Measurements from ENCODE around the gene GPRC5B. TPM values are rescaled to one million over a fixed set of nuclear protein-coding genes. Genes with fewer than 3 reads are reported as not detected.
A peak's percentile ranks its signal among the peaks of the same experiment; 100 is the strongest.

The GPRC5B gene
- total and polyA plus RNA-seq, 4 donors, result 6.8 to 21.2 (median 9.5) TPM

DNA sequence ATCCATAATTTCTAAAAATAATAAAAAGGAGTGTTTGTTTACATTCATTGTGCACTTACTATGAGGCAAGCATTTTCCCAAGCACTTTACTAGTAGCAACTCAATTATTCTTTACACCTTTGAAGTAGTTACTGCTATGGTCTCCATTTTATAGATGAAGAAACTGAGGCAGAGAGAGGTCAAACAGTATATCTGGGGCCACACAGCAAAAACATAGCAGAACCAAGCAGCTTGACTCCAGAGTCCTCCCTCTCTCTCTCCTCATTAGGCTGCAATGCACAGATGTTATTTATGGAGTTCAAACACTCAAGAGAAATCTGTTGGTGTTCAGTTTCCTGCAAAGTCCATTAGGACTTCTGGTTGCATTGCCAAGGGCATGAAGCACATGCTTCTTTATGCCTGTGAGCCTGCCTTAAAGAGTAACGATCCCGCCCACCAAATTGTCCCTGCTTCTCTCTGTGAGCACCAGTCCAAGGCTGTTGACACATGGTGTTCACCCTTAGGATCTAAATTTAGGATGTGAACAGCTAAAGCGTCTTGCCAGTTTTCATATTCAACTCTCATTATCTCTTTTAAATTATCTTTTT, 44.0 kb downstream of the GPRC5B start:
- H3K27ac ChIP-seq (ENCODE audit: low read depth in 1 of 2, low read length in 1 of 2), result peak overlapping the region in 1 of 2 donors; percentile 81
- H3K27me3 ChIP-seq (ENCODE audit: control insufficient read depth in 3 of 3, insufficient read depth in 3 of 3, low read length in 2 of 3), result no peaks in the 10 kb centered on the region
- WGBS, 2 donors, result 65 to 71% methylated on average over 3 of the region's 3 CpGs
- ATAC-seq (ENCODE audit: insufficient read depth, low FRiP score) (no peak), DNase-seq (peak; percentile 29 to 81 (median 67))
- no peak overlapping the region for H3K9ac ChIP-seq (ENCODE audit: insufficient read depth in 1 of 2, low read length in 2 of 2)
- H3K4me1 ChIP-seq (ENCODE audit: control insufficient read depth in 5 of 5, insufficient read depth in 5 of 5, low read length in 5 of 5), result peaks cover 0 to 7% (median 6%) of the 10 kb centered on the region in 5 donors
- TF ChIP-seq, protein P1, sequence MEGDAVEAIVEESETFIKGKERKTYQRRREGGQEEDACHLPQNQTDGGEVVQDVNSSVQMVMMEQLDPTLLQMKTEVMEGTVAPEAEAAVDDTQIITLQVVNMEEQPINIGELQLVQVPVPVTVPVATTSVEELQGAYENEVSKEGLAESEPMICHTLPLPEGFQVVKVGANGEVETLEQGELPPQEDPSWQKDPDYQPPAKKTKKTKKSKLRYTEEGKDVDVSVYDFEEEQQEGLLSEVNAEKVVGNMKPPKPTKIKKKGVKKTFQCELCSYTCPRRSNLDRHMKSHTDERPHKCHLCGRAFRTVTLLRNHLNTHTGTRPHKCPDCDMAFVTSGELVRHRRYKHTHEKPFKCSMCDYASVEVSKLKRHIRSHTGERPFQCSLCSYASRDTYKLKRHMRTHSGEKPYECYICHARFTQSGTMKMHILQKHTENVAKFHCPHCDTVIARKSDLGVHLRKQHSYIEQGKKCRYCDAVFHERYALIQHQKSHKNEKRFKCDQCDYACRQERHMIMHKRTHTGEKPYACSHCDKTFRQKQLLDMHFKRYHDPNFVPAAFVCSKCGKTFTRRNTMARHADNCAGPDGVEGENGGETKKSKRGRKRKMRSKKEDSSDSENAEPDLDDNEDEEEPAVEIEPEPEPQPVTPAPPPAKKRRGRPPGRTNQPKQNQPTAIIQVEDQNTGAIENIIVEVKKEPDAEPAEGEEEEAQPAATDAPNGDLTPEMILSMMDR (IDR thresholded peaks at IDR 0.05; ENCODE audit: control extremely low read depth, extremely low read depth), result no peak
- H3K9me3 ChIP-seq (ENCODE audit: control insufficient read depth in 4 of 4, insufficient read depth in 3 of 4, low read length in 3 of 4), result no peaks in the 10 kb centered on the region
- H3K36me3 ChIP-seq (ENCODE audit: control insufficient read depth in 4 of 4, insufficient read depth in 4 of 4, low read length in 4 of 4), result peaks cover 0 to 1% (median 0%) of the 10 kb centered on the region in 4 donors
- no peak overlapping the region for H3K4me3 ChIP-seq

DNA sequence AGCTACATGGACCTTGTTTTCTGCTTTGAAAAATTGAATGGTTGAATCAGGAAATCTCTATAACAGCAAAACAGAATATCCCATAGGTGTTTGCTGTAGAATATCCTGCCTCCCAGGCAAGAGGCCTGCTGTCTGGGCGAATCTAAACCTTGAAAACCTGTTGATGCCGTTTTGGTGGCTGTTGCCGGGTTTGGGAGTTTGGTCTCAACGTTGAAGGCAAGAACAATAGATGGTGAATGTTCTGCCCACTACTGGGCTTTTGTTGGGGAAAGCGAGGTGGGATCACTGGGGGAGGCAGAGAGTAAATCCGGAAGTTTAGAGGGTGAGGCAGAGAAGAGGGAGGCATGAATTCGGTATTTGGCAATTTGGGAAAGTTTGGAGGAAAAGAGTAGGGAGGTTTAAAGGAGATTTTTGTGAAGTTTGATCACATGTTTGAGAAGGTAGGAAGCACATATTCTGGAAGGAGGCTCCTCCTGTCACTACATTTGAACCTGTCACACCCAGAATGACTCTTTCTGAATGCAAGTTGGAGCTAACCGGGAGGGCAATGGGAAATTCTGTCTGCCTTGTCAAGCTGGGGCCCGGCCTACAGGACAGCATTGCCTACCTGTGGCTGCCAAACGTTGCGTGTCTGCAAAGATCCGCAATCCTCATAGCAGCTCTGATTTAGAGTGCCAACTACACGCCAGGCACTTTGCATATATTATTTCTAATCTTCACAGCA, 46.5 kb downstream of the GPRC5B start:
- TF ChIP-seq, protein P1 (IDR thresholded peaks at IDR 0.05; ENCODE audit: control extremely low read depth, extremely low read depth), result no peak
- DNase-seq (no peak), ATAC-seq (ENCODE audit: insufficient read depth, low FRiP score) (no peak)
- peaks cover 0 to 2% (median 0%) of the 10 kb centered on the region in 4 donors for H3K9me3 ChIP-seq (ENCODE audit: control insufficient read depth in 4 of 4, insufficient read depth in 3 of 4, low read length in 3 of 4)
- H3K4me1 ChIP-seq (ENCODE audit: control insufficient read depth in 5 of 5, insufficient read depth in 5 of 5, low read length in 5 of 5), result peaks cover 0 to 7% (median 6%) of the 10 kb centered on the region in 5 donors
- H3K27me3 ChIP-seq (ENCODE audit: control insufficient read depth in 3 of 3, insufficient read depth in 3 of 3, low read length in 2 of 3), result no peaks in the 10 kb centered on the region
- peaks cover 0 to 1% (median 0%) of the 10 kb centered on the region in 4 donors for H3K36me3 ChIP-seq (ENCODE audit: control insufficient read depth in 4 of 4, insufficient read depth in 4 of 4, low read length in 4 of 4)
- no peak overlapping the region for H3K4me3 ChIP-seq
- 88 to 93% methylated on average over 13 of the region's 13 CpGs for WGBS, 2 donors
- H3K9ac ChIP-seq (ENCODE audit: insufficient read depth in 1 of 2, low read length in 2 of 2), result no peak overlapping the region
- no peak overlapping the region for H3K27ac ChIP-seq (ENCODE audit: low read depth in 1 of 2, low read length in 1 of 2)

DNA sequence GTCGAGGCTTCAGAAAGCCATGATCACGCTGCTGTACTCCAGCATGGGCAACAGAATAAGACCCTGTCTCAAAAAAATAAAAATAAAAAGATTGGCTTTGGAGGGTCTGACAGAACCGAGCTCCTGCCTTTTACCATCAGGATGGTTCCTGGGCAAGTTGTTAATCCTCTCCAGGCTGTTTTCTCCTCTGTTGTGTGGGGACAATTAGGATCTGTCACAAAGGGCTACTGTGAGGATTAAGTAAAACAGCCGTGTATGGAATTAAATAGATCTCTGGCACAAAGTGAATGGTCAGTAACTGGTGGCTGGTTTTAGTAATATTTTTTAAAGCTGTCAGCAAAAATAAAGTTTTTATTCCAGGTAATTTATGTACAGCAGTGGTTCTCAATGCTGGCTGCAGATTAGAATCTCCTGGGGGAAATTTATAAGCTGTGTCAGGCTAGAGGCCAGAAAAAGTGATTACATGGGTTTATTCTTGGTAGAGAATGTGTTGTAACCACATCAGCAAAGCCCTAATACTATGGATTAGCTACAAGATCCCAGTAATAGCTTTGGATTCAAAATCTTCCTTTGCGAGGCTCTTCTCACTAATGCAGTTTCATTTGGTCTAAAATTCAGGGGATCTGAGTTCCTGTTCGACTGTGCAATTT, 47.2 kb downstream of the GPRC5B start:
- H3K4me3 ChIP-seq, result no peak overlapping the region
- H3K27me3 ChIP-seq (ENCODE audit: control insufficient read depth in 3 of 3, insufficient read depth in 3 of 3, low read length in 2 of 3), result no peaks in the 10 kb centered on the region
- ATAC-seq (ENCODE audit: insufficient read depth, low FRiP score) (no peak), DNase-seq (peak in 1 of 3 donors; percentile 28)
- H3K36me3 ChIP-seq (ENCODE audit: control insufficient read depth in 4 of 4, insufficient read depth in 4 of 4, low read length in 4 of 4), result peaks cover 0 to 1% (median 0%) of the 10 kb centered on the region in 4 donors
- peaks cover 0 to 2% (median 0%) of the 10 kb centered on the region in 4 donors for H3K9me3 ChIP-seq (ENCODE audit: control insufficient read depth in 4 of 4, insufficient read depth in 3 of 4, low read length in 3 of 4)
- no peak overlapping the region for H3K27ac ChIP-seq (ENCODE audit: low read depth in 1 of 2, low read length in 1 of 2)
- H3K9ac ChIP-seq (ENCODE audit: insufficient read depth in 1 of 2, low read length in 2 of 2), result no peak overlapping the region
- H3K4me1 ChIP-seq (ENCODE audit: control insufficient read depth in 5 of 5, insufficient read depth in 5 of 5, low read length in 5 of 5), result peaks cover 0 to 7% (median 5%) of the 10 kb centered on the region in 5 donors
- 88 to 93% methylated on average over 6 of the region's 6 CpGs for WGBS, 2 donors
- TF ChIP-seq, protein P1 (IDR thresholded peaks at IDR 0.05; ENCODE audit: control extremely low read depth, extremely low read depth), result no peak

All from lung (tissue), 12 donors.